Progenitor cell of endocrine pancreas (in vitro differentiated cells): Measurements from ENCODE around the gene PDE11A. TPM values are rescaled to one million over a fixed set of nuclear protein-coding genes. Genes with fewer than 3 reads are reported as not detected.
A peak's percentile ranks its signal among the peaks of the same experiment; 100 is the strongest.

Source experiments
- DNase-seq: peaks from one replicate; pipeline ENCODE4 v3.0.0; 2021; ENCODE audit warnings: low spot score; ENCODE audit not compliant: unreplicated experiment
- H3K27ac Mint-ChIP-seq: 2 replicates; pipeline ENCODE4 v1.8.0; 2021; ENCODE audit warnings: mild to moderate bottlenecking, moderate library complexity, mixed read lengths
- H3K27me3 Mint-ChIP-seq: 2 replicates; pipeline ENCODE4 v1.8.0; 2021; ENCODE audit warnings: mixed read lengths
- H3K36me3 Mint-ChIP-seq: 2 replicates; pipeline ENCODE4 v1.8.0; 2022; ENCODE audit warnings: mixed read lengths; ENCODE audit not compliant: insufficient read depth
- H3K4me1 Mint-ChIP-seq: 2 replicates; pipeline ENCODE4 v1.8.0; 2021; ENCODE audit warnings: low read depth, mixed read lengths
- H3K4me3 Mint-ChIP-seq: 2 replicates; pipeline ENCODE4 v1.8.0; 2021; ENCODE audit warnings: low read depth, mild to moderate bottlenecking, moderate library complexity, mixed read lengths
- H3K9me3 Mint-ChIP-seq: 2 replicates; pipeline ENCODE4 v1.8.0; 2021; ENCODE audit warnings: low read depth, mixed read lengths
- CTCF ChIP-seq: fragments of 200-600 bp; sonication (generic); IDR thresholded peaks from one replicate; pipeline ENCODE4 v1.5.0; 2021; ENCODE audit warnings: antibody characterized with exemption, mild to moderate bottlenecking; ENCODE audit not compliant: unreplicated experiment
- total RNA-seq: library from RNA; stranded (reverse); gene quantifications from 2 replicates; pipeline ENCODE4 v1.2.1, GENCODE V29; 2021

Gene PDE11A
- total RNA-seq, 1 donor from 2014 or later: 54.8 TPM

GRCh38 chr2:177908824-177909223, 163.8 kb downstream of the PDE11A start:
- no peak overlapping the region for H3K27ac Mint-ChIP-seq
- DNase-seq: no peak
- TF ChIP-seq CTCF: no peak
- H3K9me3 Mint-ChIP-seq: no peaks in the 10 kb centered on the region
- no peaks in the 10 kb centered on the region for H3K27me3 Mint-ChIP-seq
- no peak overlapping the region for H3K4me3 Mint-ChIP-seq
- H3K4me1 Mint-ChIP-seq: peaks cover 1% of the 10 kb centered on the region
- no peaks in the 10 kb centered on the region for H3K36me3 Mint-ChIP-seq

- H3K36me3 Mint-ChIP-seq: no peaks in the 10 kb centered on the region
- no peaks in the 10 kb centered on the region for H3K27me3 Mint-ChIP-seq
- peaks cover 2% of the 10 kb centered on the region for H3K4me1 Mint-ChIP-seq
- no peak overlapping the region for H3K27ac Mint-ChIP-seq
- no peak overlapping the region for H3K4me3 Mint-ChIP-seq
- DNase-seq: no peak
- no peak for TF ChIP-seq CTCF
- no peaks in the 10 kb centered on the region for H3K9me3 Mint-ChIP-seq
Observed at GRCh38 chr2:177908182-177908581, 164.4 kb downstream of the PDE11A start.

- peak; percentile 97 for TF ChIP-seq CTCF
- Mint-ChIP-seq H3K4me1 (peaks cover 13% of the 10 kb centered on the region), H3K9me3 (no peaks in the 10 kb centered on the region), H3K36me3 (no peaks in the 10 kb centered on the region), H3K27me3 (no peaks in the 10 kb centered on the region), H3K27ac (no peak overlapping the region), H3K4me3 (no peak overlapping the region)
- peak; percentile 73 for DNase-seq
Observed at GRCh38 chr2:177906041-177906718, 166.4 kb downstream of the PDE11A start.

- Mint-ChIP-seq H3K27me3 (no peaks in the 10 kb centered on the region), H3K9me3 (no peaks in the 10 kb centered on the region), H3K4me1 (peaks cover 13% of the 10 kb centered on the region), H3K36me3 (no peaks in the 10 kb centered on the region), H3K4me3 (no peak overlapping the region), H3K27ac (no peak overlapping the region)
- TF ChIP-seq CTCF: no peak
- DNase-seq: no peak
Observed at GRCh38 chr2:177905640-177906039, 166.9 kb downstream of the PDE11A start.

GRCh38 chr2:177902395-177903163, 170.0 kb downstream of the PDE11A start:
- Mint-ChIP-seq H3K4me3 (no peak overlapping the region), H3K27ac (peak overlapping the region; percentile 9), H3K9me3 (no peaks in the 10 kb centered on the region), H3K4me1 (peaks cover 12% of the 10 kb centered on the region), H3K27me3 (no peaks in the 10 kb centered on the region), H3K36me3 (no peaks in the 10 kb centered on the region)
- TF ChIP-seq CTCF: no peak
- DNase-seq: no peak
